ENCODE data around the gene ZNF175. TPM values are rescaled to one million over a fixed set of nuclear protein-coding genes. Genes with fewer than 3 reads are reported as not detected.

The ZNF175 gene
- total RNA-seq, 4 donors from 2014 or later, result 3.6 to 5.8 (median 4.9) TPM

DNA sequence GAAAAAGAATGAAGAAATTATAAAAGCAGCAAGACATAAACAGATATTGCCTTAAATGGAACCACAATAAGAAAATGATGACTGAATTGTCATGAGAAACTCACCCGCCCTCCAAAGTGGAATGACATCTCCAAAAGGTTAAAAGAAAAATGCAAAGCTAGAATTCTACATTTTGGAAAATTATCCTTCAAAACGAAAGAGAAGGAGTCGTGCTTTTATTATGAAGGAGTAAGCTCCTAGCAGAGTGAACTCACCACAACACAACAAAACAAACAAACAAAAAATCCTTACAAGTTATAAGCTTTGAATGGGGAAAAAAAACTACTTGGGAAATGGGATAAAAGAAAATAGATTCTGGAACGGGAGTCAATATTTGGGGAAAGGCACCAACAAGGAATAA is 68.8 kb downstream of the ZNF175 start:
- intact Hi-C loops (cut with DNase I), result no loop called here
- whole genome bisulfite sequencing, result 64% methylated on average over 4 of the region's 4 CpGs
- H3K27ac ChIP-seq (replicated peaks in 1 of 4), result no peak overlapping the region
- no peak for DNase-seq (ENCODE audit: extremely low spot score)
- no peaks in the 10 kb centered on the region for H3K36me3 ChIP-seq
- H3K4me1 ChIP-seq, result no peaks in the 10 kb centered on the region
- H3K9me3 ChIP-seq, result peaks cover 0 to 4% (median 0%) of the 10 kb centered on the region in 4 donors
- peaks cover 0 to 40% (median 0%) of the 10 kb centered on the region in 4 donors for H3K27me3 ChIP-seq
- H3K4me3 ChIP-seq, result no peak overlapping the region
- TF ChIP-seq POLR2AphosphoS5 (IDR thresholded peaks at IDR 0.05), result no peak
- TF ChIP-seq POLR2A (IDR thresholded peaks at IDR 0.05; ENCODE audit: low read depth), result no peak
- TF ChIP-seq, protein P1, sequence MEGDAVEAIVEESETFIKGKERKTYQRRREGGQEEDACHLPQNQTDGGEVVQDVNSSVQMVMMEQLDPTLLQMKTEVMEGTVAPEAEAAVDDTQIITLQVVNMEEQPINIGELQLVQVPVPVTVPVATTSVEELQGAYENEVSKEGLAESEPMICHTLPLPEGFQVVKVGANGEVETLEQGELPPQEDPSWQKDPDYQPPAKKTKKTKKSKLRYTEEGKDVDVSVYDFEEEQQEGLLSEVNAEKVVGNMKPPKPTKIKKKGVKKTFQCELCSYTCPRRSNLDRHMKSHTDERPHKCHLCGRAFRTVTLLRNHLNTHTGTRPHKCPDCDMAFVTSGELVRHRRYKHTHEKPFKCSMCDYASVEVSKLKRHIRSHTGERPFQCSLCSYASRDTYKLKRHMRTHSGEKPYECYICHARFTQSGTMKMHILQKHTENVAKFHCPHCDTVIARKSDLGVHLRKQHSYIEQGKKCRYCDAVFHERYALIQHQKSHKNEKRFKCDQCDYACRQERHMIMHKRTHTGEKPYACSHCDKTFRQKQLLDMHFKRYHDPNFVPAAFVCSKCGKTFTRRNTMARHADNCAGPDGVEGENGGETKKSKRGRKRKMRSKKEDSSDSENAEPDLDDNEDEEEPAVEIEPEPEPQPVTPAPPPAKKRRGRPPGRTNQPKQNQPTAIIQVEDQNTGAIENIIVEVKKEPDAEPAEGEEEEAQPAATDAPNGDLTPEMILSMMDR (IDR thresholded peaks at IDR 0.05), result no peak
- TF ChIP-seq EP300 (IDR thresholded peaks at IDR 0.05), result no peak

DNA sequence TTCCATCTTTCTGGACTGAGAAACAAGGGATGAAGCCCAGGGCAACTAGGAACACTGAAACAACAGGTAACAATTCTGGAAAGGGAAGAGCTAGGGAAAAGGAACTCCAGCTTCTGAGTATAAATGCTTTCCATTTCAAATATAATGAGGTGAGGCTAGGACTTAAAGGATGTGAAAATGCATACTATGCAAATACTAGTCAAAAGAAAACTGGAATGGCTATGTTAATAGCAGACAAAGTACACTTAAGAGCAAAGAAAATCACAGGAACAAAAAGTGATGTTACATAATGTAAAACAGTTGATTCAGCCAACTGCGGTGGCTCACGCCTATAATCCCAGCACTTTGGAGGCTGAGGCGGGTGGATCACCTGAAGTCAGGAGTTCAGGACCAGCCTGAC is 69.3 kb downstream of the ZNF175 start:
- H3K4me1 ChIP-seq, result no peaks in the 10 kb centered on the region
- H3K9me3 ChIP-seq, result peaks cover 0 to 4% (median 0%) of the 10 kb centered on the region in 4 donors
- WGBS, result 91% methylated on average over 3 of the region's 3 CpGs
- H3K27ac ChIP-seq (replicated peaks in 1 of 4), result no peak overlapping the region
- intact Hi-C loops (cut with DNase I), result no loop called here
- no peak for DNase-seq (ENCODE audit: extremely low spot score)
- TF ChIP-seq POLR2AphosphoS5 (IDR thresholded peaks at IDR 0.05) (no peak), EP300 (IDR thresholded peaks at IDR 0.05) (no peak), POLR2A (IDR thresholded peaks at IDR 0.05; ENCODE audit: low read depth) (no peak)
- TF ChIP-seq, protein P1 (IDR thresholded peaks at IDR 0.05), result no peak
- H3K27me3 ChIP-seq, result peaks cover 0 to 43% (median 0%) of the 10 kb centered on the region in 4 donors
- H3K36me3 ChIP-seq, result no peaks in the 10 kb centered on the region
- no peak overlapping the region for H3K4me3 ChIP-seq

DNA sequence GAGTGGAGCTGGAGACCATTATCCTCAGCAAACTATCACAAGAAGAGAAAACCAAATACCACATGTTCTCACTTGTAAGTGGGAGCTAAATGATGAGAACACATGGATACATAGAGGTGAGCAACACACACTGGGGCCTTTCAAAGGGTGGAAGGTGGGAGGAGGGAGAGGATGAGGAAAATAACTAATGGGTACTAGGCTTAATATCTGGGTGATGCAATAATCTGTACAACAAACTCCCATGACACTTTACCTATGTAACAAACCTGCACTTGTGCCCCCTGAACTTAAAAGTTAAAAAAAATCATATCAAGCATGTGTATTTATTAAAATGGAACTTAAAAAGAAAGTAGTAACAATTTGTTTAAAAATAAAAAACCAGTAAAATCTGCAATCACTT is 70.6 kb downstream of the ZNF175 start:
- H3K27ac ChIP-seq (replicated peaks in 1 of 4), result no peak overlapping the region
- H3K27me3 ChIP-seq, result peaks cover 0 to 32% (median 0%) of the 10 kb centered on the region in 4 donors
- no peaks in the 10 kb centered on the region for H3K4me1 ChIP-seq
- DNase-seq (ENCODE audit: extremely low spot score), result no peak
- no peaks in the 10 kb centered on the region for H3K36me3 ChIP-seq
- intact Hi-C loops (cut with DNase I), result no loop called here
- H3K9me3 ChIP-seq, result peaks cover 0 to 4% (median 0%) of the 10 kb centered on the region in 4 donors
- H3K4me3 ChIP-seq, result no peak overlapping the region
- TF ChIP-seq EP300 (IDR thresholded peaks at IDR 0.05) (no peak), POLR2A (IDR thresholded peaks at IDR 0.05; ENCODE audit: low read depth) (no peak)
- TF ChIP-seq, protein P1 (IDR thresholded peaks at IDR 0.05), result no peak

Other genes with a start within 250 kb of the ZNF175 start
- 1 to 10 TPM; 1.3 to 3.4 (median 2.2) TPM for gene VSIG10L, start 229.1 kb upstream of the ZNF175 start, total RNA-seq
- 100 to 1,000 TPM in 2 of 4 donors, 10 to 100 TPM in 2; 86.3 to 121 (median 106) TPM for gene ETFB, start 204.9 kb upstream of the ZNF175 start, total RNA-seq
- gene CLDND2, start 202.3 kb upstream of the ZNF175 start, total RNA-seq, result not detected
- gene NKG7, start 198.6 kb upstream of the ZNF175 start, total RNA-seq, result 1 to 10 TPM in 3 of 4 donors, not detected in 1; 1.5 to 4.1 (median 2.4) TPM
- gene LIM2, start 183.3 kb upstream of the ZNF175 start, total RNA-seq, result not detected
- not detected for gene C19orf84, start 180.7 kb upstream of the ZNF175 start, total RNA-seq
- gene SIGLEC10, start 153.6 kb upstream of the ZNF175 start, total RNA-seq, result 1 to 10 TPM; 1.4 to 4.1 (median 2.4) TPM
- 1 to 10 TPM in 1 of 4 donors, under 1 TPM in 2, not detected in 1; 0.66 to 1.7 (median 0.86) TPM for gene SIGLEC8, start 112.8 kb upstream of the ZNF175 start, total RNA-seq
- gene CEACAM18, start 92.7 kb upstream of the ZNF175 start, total RNA-seq, result not detected
- gene SIGLEC12, start 69.5 kb upstream of the ZNF175 start, total RNA-seq, result under 1 TPM in 1 of 4 donors, not detected in 3; 0.29 TPM
- gene SIGLEC6, start 39.6 kb upstream of the ZNF175 start, total RNA-seq, result 1 to 10 TPM in 3 of 4 donors, under 1 TPM in 1; 0.58 to 6.3 (median 3.5) TPM
- gene SIGLEC5, start 59.1 kb downstream of the ZNF175 start, total RNA-seq, result 1 to 10 TPM in 2 of 4 donors, under 1 TPM in 2; 0.52 to 2.0 (median 1.00) TPM
- 1 to 10 TPM in 3 of 4 donors, not detected in 1; 2.5 to 9.9 (median 5.0) TPM for gene SIGLEC14, start 75.5 kb downstream of the ZNF175 start, total RNA-seq
- 10 to 100 TPM; 11.8 to 37.8 (median 17.4) TPM for gene SPACA6, start 122.0 kb downstream of the ZNF175 start, total RNA-seq
- 10 to 100 TPM in 1 of 4 donors, 1 to 10 TPM in 1, under 1 TPM in 2; under 0.01 to 28.8 (median 1.3) TPM for gene HAS1, start 152.7 kb downstream of the ZNF175 start, total RNA-seq
- 10 to 100 TPM in 2 of 4 donors, 1 to 10 TPM in 2; 3.7 to 38.9 (median 7.7) TPM for gene FPR1, start 180.6 kb downstream of the ZNF175 start, total RNA-seq
- 1 to 10 TPM in 2 of 4 donors, under 1 TPM in 1, not detected in 1; 0.29 to 9.1 (median 1.5) TPM for gene FPR2, start 189.9 kb downstream of the ZNF175 start, total RNA-seq
- gene FPR3, start 223.9 kb downstream of the ZNF175 start, total RNA-seq, result 1 to 10 TPM; 4.0 to 9.9 (median 6.8) TPM